Ureter (tissue), 1 donor: ENCODE measurements around the gene KCNMB2. TPM values are rescaled to one million over a fixed set of nuclear protein-coding genes. Genes with fewer than 3 reads are reported as not detected.

Source experiments
- DNase-seq: peaks from one replicate; pipeline ENCODE4 v3.0.0-alpha.2; 2020; ENCODE audit warnings: low spot score
- total RNA-seq: library from RNA; stranded (reverse); gene quantifications from one replicate; pipeline ENCODE4 v1.2.4, GENCODE V29; 2023
- donor health status: DM: yes; HTN: yes; CAD: no.

Gene KCNMB2
- total RNA-seq, 1 donor from 2014 or later = not detected

GRCh38 chr3:178807694-178808093 is 271.5 kb downstream of the KCNMB2 start:
- no peak for DNase-seq

DNA sequence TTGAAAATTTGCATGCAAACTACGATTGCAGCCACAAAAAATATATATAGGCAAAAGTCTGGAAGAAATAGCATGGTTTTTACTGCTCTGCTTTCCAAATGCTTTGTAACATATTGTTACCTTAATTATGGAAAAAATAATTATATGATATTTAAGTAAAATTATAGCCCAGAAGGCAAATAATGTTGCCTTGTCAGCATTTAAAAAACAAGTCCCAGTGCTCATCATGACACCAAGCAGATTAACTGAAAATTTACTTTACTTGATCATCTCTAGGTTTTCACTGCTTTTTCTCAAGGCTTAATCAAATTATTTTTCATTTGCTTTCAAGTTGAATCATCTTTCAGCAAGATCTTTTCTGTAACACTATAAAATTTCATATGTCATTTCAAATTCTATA is 272.5 kb downstream of the KCNMB2 start:
- DNase-seq = no peak

GRCh38 chr3:178810181-178810580 is 273.9 kb downstream of the KCNMB2 start:
- DNase-seq = no peak

DNA sequence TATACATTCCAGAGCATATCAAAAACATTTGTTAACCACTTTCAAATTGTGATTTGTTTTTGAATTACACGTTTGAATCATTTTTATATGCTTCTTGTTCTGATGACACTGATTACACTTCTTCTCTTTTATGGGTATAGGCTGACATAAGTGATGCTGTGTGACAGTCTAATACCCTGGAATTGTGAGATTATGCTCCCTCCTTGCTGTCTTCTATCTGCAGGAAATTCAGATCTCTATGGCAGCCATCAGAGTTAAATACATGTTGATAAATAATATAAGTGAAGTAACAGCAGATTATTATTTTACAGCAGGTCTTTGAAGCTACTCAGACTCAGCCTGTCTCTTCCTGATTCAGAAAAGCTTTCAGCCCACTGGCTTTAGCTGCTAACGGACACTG is 286.5 kb downstream of the KCNMB2 start:
- no peak for DNase-seq

GRCh38 chr3:178823150-178823549 is 286.9 kb downstream of the KCNMB2 start:
- DNase-seq = no peak

GRCh38 chr3:178823591-178824246 is 287.5 kb downstream of the KCNMB2 start:
- no peak for DNase-seq

GRCh38 chr3:178826435-178827123 is 290.3 kb downstream of the KCNMB2 start:
- no peak for DNase-seq

DNA sequence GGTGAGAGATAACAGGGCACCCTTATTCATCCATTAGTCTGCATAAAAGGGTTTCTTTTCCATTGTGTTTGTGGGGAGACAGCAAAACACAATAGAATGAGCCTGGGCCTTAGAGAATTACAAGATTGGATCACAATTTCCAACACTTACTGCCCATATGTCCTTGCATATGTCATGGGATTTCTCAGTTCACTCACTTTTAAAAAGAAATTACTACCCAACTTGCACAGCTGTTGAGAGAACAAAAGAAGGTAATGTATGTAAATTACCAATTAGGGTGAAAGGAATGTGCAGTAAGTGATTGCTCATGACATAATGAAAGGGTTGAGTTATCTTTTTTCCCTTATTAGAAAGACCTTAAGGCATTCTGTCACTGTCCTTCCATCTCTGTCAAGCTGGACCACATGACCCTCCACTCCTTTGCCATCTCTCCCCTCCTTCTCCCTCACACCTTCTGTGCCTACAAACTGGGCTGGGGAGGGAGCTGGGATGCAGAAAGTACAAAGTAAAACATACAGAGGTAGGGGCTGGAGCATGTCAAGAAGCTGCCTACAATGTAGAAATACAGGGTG is 291.1 kb downstream of the KCNMB2 start:
- no peak for DNase-seq

- DNase-seq = no peak
Observed at GRCh38 chr3:178833695-178834094, 297.5 kb downstream of the KCNMB2 start.

- no peak for DNase-seq
Observed at GRCh38 chr3:178835033-178835432, 298.8 kb downstream of the KCNMB2 start.

DNA sequence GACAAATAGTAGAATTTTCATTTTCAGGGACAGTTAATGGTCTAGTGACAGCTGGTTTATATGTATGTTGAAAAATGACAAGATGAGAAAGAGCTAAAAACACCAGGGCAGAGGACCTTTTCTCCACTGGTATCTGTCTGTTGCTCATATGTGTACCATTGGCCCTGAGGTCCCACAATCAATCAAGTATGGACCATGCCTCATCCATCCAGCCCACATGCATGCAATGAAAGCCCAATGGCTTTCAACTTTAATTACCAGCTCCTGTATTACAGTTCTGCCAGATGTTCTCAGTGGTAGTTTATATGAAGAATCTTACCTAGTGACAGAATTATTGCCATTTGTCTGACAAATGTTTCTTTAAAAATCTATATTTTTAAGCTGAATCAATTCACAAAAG is 301.3 kb downstream of the KCNMB2 start:
- DNase-seq = no peak

GRCh38 chr3:178840586-178840985 is 304.4 kb downstream of the KCNMB2 start:
- no peak for DNase-seq

DNA sequence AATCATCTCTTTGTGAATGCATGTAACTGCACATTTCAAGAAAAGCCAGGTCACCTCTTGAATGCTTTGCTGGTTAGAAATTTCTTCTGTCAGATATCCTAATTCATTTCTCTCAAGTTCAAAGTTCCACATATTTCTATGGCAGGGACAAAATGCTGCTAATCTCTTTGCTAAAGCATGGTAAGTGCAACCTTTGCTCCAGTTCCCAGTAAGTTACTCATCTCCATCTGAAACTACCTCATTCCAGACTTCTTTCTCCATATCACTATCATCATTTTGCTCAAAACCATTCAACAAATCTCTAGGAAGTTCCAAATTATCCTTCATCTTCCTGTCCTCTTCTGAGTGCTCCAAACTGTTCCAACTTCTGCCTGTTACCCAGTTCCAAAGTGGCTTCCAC is 304.8 kb downstream of the KCNMB2 start:
- DNase-seq = no peak

DNA sequence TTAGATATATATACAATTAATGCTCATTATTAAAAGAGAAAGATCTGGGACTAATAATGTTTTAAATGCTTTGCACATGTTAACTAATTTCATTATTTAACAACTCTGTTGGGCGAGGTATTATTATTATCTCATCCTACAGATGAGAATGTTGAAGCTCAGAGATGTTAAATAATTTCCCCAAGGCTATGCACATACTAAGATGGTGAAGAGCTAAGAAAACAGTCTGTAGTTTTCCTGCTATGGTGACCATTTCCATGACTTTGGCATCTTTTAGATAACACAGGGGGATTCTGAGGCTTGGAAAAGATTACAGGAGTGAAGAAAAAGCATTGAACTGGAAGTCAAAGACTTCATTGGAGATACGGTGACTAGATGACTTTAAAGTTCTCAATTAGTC is 308.7 kb downstream of the KCNMB2 start:
- DNase-seq = no peak

- DNase-seq = no peak
Observed at GRCh38 chr3:178845420-178846118, 309.3 kb downstream of the KCNMB2 start.

- DNase-seq = no peak
Observed at GRCh38 chr3:178847190-178847589, 311.0 kb downstream of the KCNMB2 start.

DNA sequence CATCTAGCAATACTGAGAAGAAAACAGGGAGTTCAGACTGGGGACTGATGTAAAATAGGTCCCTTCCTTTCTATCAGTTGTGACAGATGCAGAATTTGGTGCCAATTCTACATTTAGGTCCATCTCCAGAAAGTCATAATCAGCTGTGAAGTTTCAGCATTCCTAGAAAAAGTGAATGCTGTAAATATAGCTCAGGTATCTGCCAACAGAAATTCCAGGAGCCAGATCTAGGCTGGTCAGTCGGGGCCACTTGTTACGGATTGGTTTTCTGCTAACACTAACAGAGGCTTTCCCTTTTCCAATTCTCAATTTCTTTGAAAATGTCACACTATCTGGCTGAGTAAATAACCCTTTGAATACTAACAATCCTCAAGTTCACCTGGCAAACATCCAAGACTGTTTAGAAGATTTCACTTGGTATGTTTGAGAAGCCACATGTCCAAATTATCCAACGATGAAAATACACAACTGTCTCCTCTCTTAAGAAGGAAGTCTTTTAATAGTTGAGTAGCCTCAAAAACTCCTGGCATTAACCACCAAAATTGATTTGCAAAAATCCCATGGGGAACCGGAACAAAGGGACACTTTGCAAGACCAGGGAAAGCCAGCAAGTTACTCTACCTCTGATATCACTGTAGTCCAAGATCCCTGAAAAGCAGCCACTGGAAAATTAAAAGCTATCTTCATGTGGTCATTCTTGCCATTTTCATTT is 313.1 kb downstream of the KCNMB2 start:
- DNase-seq = no peak

DNA sequence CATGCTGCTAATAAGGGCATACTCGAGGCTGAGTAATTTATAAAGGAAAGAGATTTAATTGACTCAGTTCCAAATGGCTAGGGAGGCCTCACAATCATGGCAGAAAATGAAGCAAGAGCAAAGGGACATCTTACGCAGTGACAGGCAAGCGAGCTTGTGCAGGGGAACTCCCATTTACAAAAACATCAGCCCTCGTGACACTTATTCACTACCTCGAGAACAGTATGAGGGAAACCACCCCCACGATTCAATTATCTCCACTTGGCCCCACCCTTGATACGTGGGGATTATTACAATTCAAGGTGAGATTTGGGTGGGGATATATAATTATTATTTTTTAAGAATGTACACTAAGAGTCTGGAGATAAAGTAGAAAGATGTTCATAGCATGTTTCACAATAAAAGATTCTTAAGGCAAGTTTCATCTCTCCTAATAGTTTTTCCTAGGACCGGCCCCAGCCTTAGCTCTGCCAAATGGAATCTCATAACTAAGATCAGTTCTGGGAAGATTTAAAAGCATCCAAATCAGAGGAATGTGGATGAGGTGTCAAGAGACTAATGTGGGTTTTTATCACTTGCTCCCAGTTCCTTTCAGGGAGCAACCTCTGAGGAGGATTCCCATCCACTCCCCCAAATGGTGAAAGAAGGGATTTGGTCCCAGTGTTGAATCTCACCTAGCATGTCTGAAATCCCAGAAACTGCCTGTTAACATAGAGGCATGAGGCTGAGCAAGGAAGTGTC is 314.4 kb downstream of the KCNMB2 start:
- DNase-seq = no peak

GRCh38 chr3:178851564-178851963 is 315.3 kb downstream of the KCNMB2 start:
- DNase-seq = no peak

DNA sequence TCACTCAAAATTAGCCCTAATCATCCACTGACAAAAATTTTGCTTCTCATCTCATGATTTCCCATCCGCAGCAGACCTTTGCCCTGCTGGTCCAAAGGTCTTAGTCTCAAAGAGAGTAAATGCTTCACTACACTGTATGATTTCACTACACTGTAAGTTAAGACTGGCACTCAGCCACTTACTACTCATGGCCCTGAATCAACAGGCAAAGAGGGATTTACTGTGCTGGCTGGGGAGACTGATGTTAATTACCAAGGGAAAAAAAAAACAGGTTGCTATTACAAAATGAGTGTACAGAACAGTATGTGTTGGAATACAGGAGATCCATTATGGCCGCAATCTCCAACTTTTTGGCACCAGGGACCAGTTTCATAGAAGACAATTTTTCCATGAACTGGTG is 320.6 kb downstream of the KCNMB2 start:
- DNase-seq = no peak

GRCh38 chr3:178859386-178859785 is 323.1 kb downstream of the KCNMB2 start:
- DNase-seq = no peak
